Activated naive CD4-positive, alpha-beta T cell treated with anti-CD3 and anti-CD28 coated beads, Interleukin-2, amount 10 ng/mL, durations not matched to agents 7 days and 5 days (primary cell): ENCODE data around the gene PRPH2.
"Not testable (repeated sequence)": the region's sequence is repeated elsewhere in the genome, so short reads cannot be mapped to it uniquely, and the experiment has no call there.

ENCODE experiments used
- CTCF ChIA-PET: fragments of 350-600 bp; sonication (Branson Sonifier 250); formaldehyde crosslinking; loops from one replicate; lab custom pipeline; 2021; ENCODE audit warnings: antibody characterized with exemption; lab: Charles Lee
- DNase-seq: peaks from one replicate; pipeline ENCODE4 v3.0.0-alpha.2; 2020
- H3K27ac Mint-ChIP-seq: one replicate; pipeline ENCODE4 v1.8.0; 2021; ENCODE audit warnings: mild to moderate bottlenecking, moderate library complexity, mixed read lengths
- H3K27me3 Mint-ChIP-seq: one replicate; pipeline ENCODE4 v1.8.0; 2021; ENCODE audit warnings: mild to moderate bottlenecking, mixed read lengths
- H3K36me3 Mint-ChIP-seq: one replicate; pipeline ENCODE4 v1.8.0; 2021; ENCODE audit warnings: mixed read lengths
- H3K4me1 Mint-ChIP-seq: one replicate; pipeline ENCODE4 v1.8.0; 2021; ENCODE audit warnings: mixed read lengths
- H3K4me3 Mint-ChIP-seq: one replicate; pipeline ENCODE4 v1.8.0; 2021; ENCODE audit warnings: mild to moderate bottlenecking, moderate library complexity, mixed read lengths
- H3K9me3 Mint-ChIP-seq: one replicate; pipeline ENCODE4 v1.8.0; 2021; ENCODE audit warnings: mixed read lengths

The PRPH2 gene

DNA sequence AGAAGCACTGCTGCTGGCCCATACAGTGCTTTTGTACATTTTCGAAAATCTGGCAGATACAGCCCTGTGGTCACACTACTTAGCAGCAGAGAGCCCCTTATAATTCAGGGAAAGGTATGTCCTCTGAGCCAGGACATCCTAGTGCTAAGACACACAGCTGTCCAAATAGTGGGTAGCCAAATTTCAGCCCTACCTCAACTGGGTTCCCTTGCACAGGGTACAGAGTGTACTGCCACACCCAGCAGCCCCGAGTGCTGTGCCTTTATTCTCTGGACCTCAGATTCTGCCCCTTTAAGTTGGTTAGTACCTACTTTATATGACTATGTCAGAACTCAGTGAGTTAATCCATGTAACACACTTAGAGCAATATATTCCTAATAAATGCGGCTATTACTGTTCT, 47.6 kb downstream of the PRPH2 start:
- Mint-ChIP-seq H3K27ac (no peak overlapping the region), H3K4me1 (no peaks in the 10 kb centered on the region), H3K4me3 (no peak overlapping the region), H3K36me3 (peaks cover 62% of the 10 kb centered on the region), H3K27me3 (no peaks in the 10 kb centered on the region), H3K9me3 (no peaks in the 10 kb centered on the region)
- CTCF ChIA-PET, result interaction anchor here (1.3 to 3.0 kb wide), 2 partner anchors 13 to 52 kb away, joined by 3 to 10 read pairs; no protein-coding TSS in a partner anchor
- DNase-seq, result no peak

- CTCF ChIA-PET, result interaction anchor here (0.6 to 3.0 kb wide), 3 partner anchors 13 to 55 kb away, joined by 3 to 10 read pairs (median 3); no protein-coding TSS in a partner anchor
- H3K27me3 Mint-ChIP-seq, H3K9me3 Mint-ChIP-seq, H3K4me1 Mint-ChIP-seq, H3K27ac Mint-ChIP-seq, DNase-seq, H3K4me3 Mint-ChIP-seq: not testable (repeated sequence)
- H3K36me3 Mint-ChIP-seq, result peaks cover 62% of the 10 kb centered on the region
Measured at GRCh38 chr6:42674368-42674767, 48.0 kb downstream of the PRPH2 start.

DNA sequence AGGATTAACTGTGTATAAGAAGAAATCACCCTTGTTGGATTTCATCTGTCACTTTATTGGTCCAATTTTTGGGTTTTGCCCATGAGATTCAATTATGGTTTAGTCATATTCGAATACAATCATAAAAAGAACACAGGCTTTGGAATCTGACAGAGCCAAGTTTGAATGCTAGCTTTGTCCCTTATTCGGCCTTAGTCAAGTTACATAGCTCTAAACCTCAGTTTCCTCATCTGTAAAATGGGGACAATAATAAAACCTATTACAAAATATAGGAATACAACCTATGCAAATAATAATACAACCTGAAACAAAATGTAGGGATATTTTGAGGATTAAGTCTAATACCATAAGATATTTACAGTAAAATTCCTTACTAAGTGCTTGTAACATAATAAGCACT, 57.7 kb downstream of the PRPH2 start:
- Mint-ChIP-seq H3K4me3 (no peak overlapping the region), H3K4me1 (no peaks in the 10 kb centered on the region), H3K27me3 (no peaks in the 10 kb centered on the region), H3K36me3 (peaks cover 47% of the 10 kb centered on the region), H3K9me3 (no peaks in the 10 kb centered on the region), H3K27ac (no peak overlapping the region)
- CTCF ChIA-PET, result interaction anchor here (4.2 to 4.5 kb wide), 2 partner anchors 61 to 214 kb away, joined by 38 to 55 read pairs; partner anchors contain the start of gene RPL7L1
- no peak for DNase-seq

GRCh38 chr6:42661540-42662153, 60.8 kb downstream of the PRPH2 start:
- Mint-ChIP-seq H3K36me3 (peaks cover 53% of the 10 kb centered on the region), H3K9me3 (no peaks in the 10 kb centered on the region), H3K4me3 (no peak overlapping the region), H3K4me1 (no peaks in the 10 kb centered on the region), H3K27me3 (no peaks in the 10 kb centered on the region), H3K27ac (no peak overlapping the region)
- CTCF ChIA-PET, result interaction anchor here (0.7 to 4.5 kb wide), 25 partner anchors 9 to 576 kb away, joined by 3 to 55 read pairs (median 4); partner anchors contain the start of genes RPL7L1 and TBCC
- peak; percentile 88 for DNase-seq

GRCh38 chr6:42659806-42660205, 62.6 kb downstream of the PRPH2 start:
- Mint-ChIP-seq H3K9me3 (no peaks in the 10 kb centered on the region), H3K4me3 (no peak overlapping the region), H3K27ac (no peak overlapping the region), H3K27me3 (no peaks in the 10 kb centered on the region), H3K4me1 (no peaks in the 10 kb centered on the region), H3K36me3 (peaks cover 50% of the 10 kb centered on the region)
- DNase-seq, result no peak
- CTCF ChIA-PET, result interaction anchor here (0.6 kb wide), 1 partner anchor 444 kb away, joined by 3 read pairs; no protein-coding TSS in a partner anchor

GRCh38 chr6:42653851-42654250, 68.5 kb downstream of the PRPH2 start:
- no peaks in the 10 kb centered on the region for H3K27me3 Mint-ChIP-seq
- CTCF ChIA-PET, result interaction anchor here (1.1 to 1.4 kb wide), 2 partner anchors 9 to 247 kb away, joined by 3 to 5 read pairs; no protein-coding TSS in a partner anchor
- H3K4me3 Mint-ChIP-seq, result no peak overlapping the region
- H3K4me1 Mint-ChIP-seq, result no peaks in the 10 kb centered on the region
- H3K36me3 Mint-ChIP-seq, result peaks cover 57% of the 10 kb centered on the region
- no peak for DNase-seq
- no peak overlapping the region for H3K27ac Mint-ChIP-seq
- H3K9me3 Mint-ChIP-seq, result no peaks in the 10 kb centered on the region

DNA sequence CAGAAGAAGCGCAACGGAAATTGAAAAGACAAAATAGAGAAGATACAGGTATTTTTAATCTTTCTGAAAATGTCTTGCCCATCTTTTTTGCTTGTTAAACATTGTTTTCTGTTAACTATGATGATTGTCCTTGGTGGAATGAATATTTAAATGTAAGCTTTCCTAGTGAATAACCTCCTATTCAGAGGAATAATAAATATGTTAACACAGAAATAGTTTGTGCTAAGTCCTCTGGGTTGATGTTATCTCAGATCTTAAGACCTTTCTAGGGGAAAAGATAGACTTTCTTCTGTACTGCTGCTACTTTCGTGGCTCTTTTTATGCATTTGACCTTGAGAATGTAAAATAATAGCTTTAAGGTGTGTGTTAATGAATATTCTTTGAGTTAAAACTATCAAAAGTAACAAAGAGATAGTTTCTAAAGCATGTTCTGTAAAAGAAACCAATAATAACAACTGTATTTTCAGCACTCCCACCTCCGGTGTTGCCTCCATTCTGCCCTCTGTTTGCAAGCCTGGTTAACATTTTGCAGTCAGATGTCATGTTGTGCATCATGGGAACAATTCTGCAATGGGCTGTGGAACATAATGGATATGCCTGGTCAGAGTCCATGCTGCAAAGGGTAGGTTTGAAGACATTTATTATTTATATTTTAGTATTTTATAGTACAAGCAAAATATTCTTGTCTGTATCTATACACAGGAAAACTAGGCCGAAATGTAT, 70.2 kb downstream of the PRPH2 start:
- Mint-ChIP-seq H3K27ac (no peak overlapping the region), H3K27me3 (no peaks in the 10 kb centered on the region), H3K4me3 (no peak overlapping the region), H3K4me1 (no peaks in the 10 kb centered on the region), H3K9me3 (no peaks in the 10 kb centered on the region), H3K36me3 (peaks cover 52% of the 10 kb centered on the region)
- CTCF ChIA-PET, result no interaction called here
- DNase-seq, result no peak
